Measurements from ENCODE around the gene TLR8. TPM values are rescaled to one million over a fixed set of nuclear protein-coding genes. Genes with fewer than 3 reads are reported as not detected.
A peak's percentile ranks its signal among the peaks of the same experiment; 100 is the strongest.

The TLR8 gene
- polyA plus RNA-seq, 2 of the 4 experiments (the other 2 are of a cell fraction) = not detected

- ATAC-seq (no peak), FAIRE-seq (no peak), DNase-seq (ENCODE audit: low read depth in 1 of 2, low spot score in 1 of 2) (no peak)
Measured at GRCh38 chrX:12878536-12878935, 27.9 kb upstream of the TLR8 start.

GRCh38 chrX:12881914-12882313, 24.5 kb upstream of the TLR8 start:
- ChIA-PET POLR2A (no interaction called here), CTCF (no interaction called here)
- Histone ChIP-seq H3K4me3 (no peak overlapping the region), H3K4me2 (no peak overlapping the region), H3K9me3 (no peaks in the 10 kb centered on the region), H3K27ac (no peak overlapping the region), H3K4me1 (no peaks in the 10 kb centered on the region)
- TF ChIP-seq USF2 (IDR thresholded peaks at IDR 0.05) (no peak), RFX5 (IDR thresholded peaks at IDR 0.05) (no peak), NR3C1 (IDR thresholded peaks at IDR 0.05) (no peak), CTCF (IDR thresholded peaks at IDR 0.05) (no peak), JUNB (IDR thresholded peaks at IDR 0.05) (no peak), MYC (IDR thresholded peaks at IDR 0.05; ENCODE audit: borderline replicate concordance, low read length) (no peak), ZFP36 (IDR thresholded peaks at IDR 0.05; ENCODE audit: borderline replicate concordance, partially characterized antibody) (no peak), CBX2 (IDR thresholded peaks at IDR 0.05; ENCODE audit: borderline replicate concordance, low read depth) (no peak), HOXA7 (CRISPR knock-in tag; IDR thresholded peaks at IDR 0.05) (no peak), MAZ (IDR thresholded peaks at IDR 0.05; ENCODE audit: borderline replicate concordance, low read depth, low read length) (no peak), SMC3 (IDR thresholded peaks at IDR 0.05) (no peak), HES2 (IDR thresholded peaks at IDR 0.05) (no peak), EHMT2 (IDR thresholded peaks at IDR 0.05; ENCODE audit: low read depth) (no peak), REST (IDR thresholded peaks at IDR 0.05) (no peak), PHF8 (IDR thresholded peaks at IDR 0.05; ENCODE audit: borderline replicate concordance, low read depth) (no peak), RARB (CRISPR knock-in tag; IDR thresholded peaks at IDR 0.05) (no peak), CHD2 (IDR thresholded peaks at IDR 0.05; ENCODE audit: low read length, partially characterized antibody) (no peak), CHD4 (IDR thresholded peaks at IDR 0.05; ENCODE audit: borderline replicate concordance) (no peak), ELK1 (IDR thresholded peaks at IDR 0.05; ENCODE audit: low read depth, low read length) (no peak), BHLHE40 (IDR thresholded peaks at IDR 0.05; ENCODE audit: low read depth, low read length) (no peak)
- ATAC-seq (no peak), FAIRE-seq (peak; percentile 18), DNase-seq (ENCODE audit: low read depth in 1 of 2, low spot score in 1 of 2) (no peak)
- WGBS (ENCODE audit: missing lambda C conversion rate) = 68% methylated on average over 2 of the region's 2 CpGs

More at GRCh38 chrX:12878536-12878935, 27.9 kb upstream of the TLR8 start:
- H3K4me2 ChIP-seq = no peak overlapping the region
- CTCF ChIA-PET = no interaction called here
- no peaks in the 10 kb centered on the region for H3K9me3 ChIP-seq
- POLR2A ChIA-PET = no interaction called here
- no peaks in the 10 kb centered on the region for H3K4me1 ChIP-seq
- TF ChIP-seq MYC (IDR thresholded peaks at IDR 0.05; ENCODE audit: borderline replicate concordance, low read length) (no peak), ELK1 (IDR thresholded peaks at IDR 0.05; ENCODE audit: low read depth, low read length) (no peak), SMC3 (IDR thresholded peaks at IDR 0.05) (no peak), JUNB (IDR thresholded peaks at IDR 0.05) (no peak), EHMT2 (IDR thresholded peaks at IDR 0.05; ENCODE audit: low read depth) (no peak), HEYL (CRISPR knock-in tag; IDR thresholded peaks at IDR 0.05) (no peak), RARB (CRISPR knock-in tag; IDR thresholded peaks at IDR 0.05) (no peak), ESRRA (IDR thresholded peaks at IDR 0.05; ENCODE audit: borderline replicate concordance, low read length) (no peak), GATA3 (IDR thresholded peaks at IDR 0.05; ENCODE audit: borderline replicate concordance) (no peak), CEBPB (IDR thresholded peaks at IDR 0.05) (no peak), RAD21 (conservative IDR thresholded peaks at IDR 0.05 in 1 of 2, IDR thresholded peaks at IDR 0.05 in 1 of 2) (no peak), HDAC2 (IDR thresholded peaks at IDR 0.05) (no peak)
- no peak overlapping the region for H3K27ac ChIP-seq
- 29% methylated on average over 1 of the region's 1 CpG for WGBS (ENCODE audit: missing lambda C conversion rate)
- H3K4me3 ChIP-seq = no peak overlapping the region

All from A549 (cell line).